Esophagus (tissue), 2 donors: ENCODE results near the gene CEACAM3. TPM values are rescaled to one million over a fixed set of nuclear protein-coding genes. Genes with fewer than 3 reads are reported as not detected.

Experiments used
- H3K27ac ChIP-seq, 2 donors: one replicate each; pipeline ENCODE4 v1.5.1; 2013; ENCODE audit warnings: low read depth in 2 of 2, mild to moderate bottlenecking in 2 of 2, inconsistent platforms in 1 of 2, low read length in 1 of 2, moderate library complexity in 1 of 2
- H3K27me3 ChIP-seq, 2 donors: one replicate each; pipeline ENCODE4 v1.6.1; 2013; ENCODE audit warnings: low read length in 2 of 2, control low read depth in 1 of 2, mild to moderate bottlenecking in 1 of 2; ENCODE audit not compliant: insufficient read depth in 2 of 2, control insufficient read depth in 1 of 2
- H3K36me3 ChIP-seq, 2 donors: one replicate each; pipeline ENCODE4 v1.6.1; 2013; ENCODE audit warnings: low read length in 1 of 2; ENCODE audit not compliant: control insufficient read depth in 2 of 2, insufficient read depth in 2 of 2
- H3K4me1 ChIP-seq, 2 donors: one replicate each; pipeline ENCODE4 v1.6.1; 2013; ENCODE audit warnings: low read length in 1 of 2; ENCODE audit not compliant: control insufficient read depth in 2 of 2, insufficient read depth in 2 of 2
- H3K4me3 ChIP-seq, 2 donors: one replicate each; pipeline ENCODE4 v1.5.1; 2013; ENCODE audit warnings: low read length in 2 of 2, mild to moderate bottlenecking in 2 of 2, low read depth in 1 of 2, moderate library complexity in 1 of 2
- H3K9me3 ChIP-seq, 2 donors: one replicate each; pipeline ENCODE4 v1.6.1; 2013; ENCODE audit warnings: mild to moderate bottlenecking in 2 of 2, low read depth in 1 of 2, low read length in 1 of 2, moderate library complexity in 1 of 2; ENCODE audit not compliant: control insufficient read depth in 2 of 2, insufficient read depth in 1 of 2
- WGBS, 2 donors: extraction: QIAGEN DNeasy Blood & Tissue Kit; methylation state at CpG; one replicate each; pipeline ENCODE4 v1.1.7; 2013; 5-methylcytosine and 5-hydroxymethylcytosine counted together
- polyA plus RNA-seq, 2 donors: library from polyadenylated mRNA; stranded (reverse); fragments of 200-250 nt; gene quantifications; one replicate each; pipeline ENCODE4 v1.2.3, GENCODE V29; 2013
- donor health status: healthy with polysubstance abuse.
- donor health status: Bipolar disorder and iron deficiency.

The CEACAM3 gene
- polyA plus RNA-seq, 2 donors: 0.76 to 3.1 TPM

DNA sequence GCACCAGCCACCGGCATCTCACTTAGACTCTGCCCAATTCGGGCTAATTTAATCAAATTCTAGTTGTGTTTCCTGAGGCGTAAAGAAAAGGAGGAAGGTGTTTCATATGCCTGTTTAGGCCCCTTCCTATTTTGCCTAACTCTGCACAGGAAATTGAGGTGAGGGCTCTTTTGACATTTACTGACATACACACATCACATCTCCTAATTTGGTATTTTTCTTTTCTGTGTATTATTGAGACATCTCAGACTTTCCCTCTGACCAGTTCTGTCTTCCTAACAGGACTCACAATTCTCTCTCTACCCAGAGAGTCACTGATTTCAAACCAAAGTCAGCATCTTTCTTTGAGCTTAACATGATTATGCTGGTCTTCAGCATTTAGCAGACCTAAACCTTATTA lies 7.9 kb downstream of the CEACAM3 start:
- WGBS, 2 donors: 81 to 90% methylated on average over 3 of the region's 3 CpGs
- Histone ChIP-seq H3K4me1 (peaks cover 0 to 6% of the 10 kb centered on the region in 2 donors), H3K4me3 (no peak overlapping the region), H3K27ac (no peak overlapping the region), H3K36me3 (no peaks in the 10 kb centered on the region), H3K27me3 (no peaks in the 10 kb centered on the region), H3K9me3 (peaks cover 2 to 3% of the 10 kb centered on the region in 2 donors)

DNA sequence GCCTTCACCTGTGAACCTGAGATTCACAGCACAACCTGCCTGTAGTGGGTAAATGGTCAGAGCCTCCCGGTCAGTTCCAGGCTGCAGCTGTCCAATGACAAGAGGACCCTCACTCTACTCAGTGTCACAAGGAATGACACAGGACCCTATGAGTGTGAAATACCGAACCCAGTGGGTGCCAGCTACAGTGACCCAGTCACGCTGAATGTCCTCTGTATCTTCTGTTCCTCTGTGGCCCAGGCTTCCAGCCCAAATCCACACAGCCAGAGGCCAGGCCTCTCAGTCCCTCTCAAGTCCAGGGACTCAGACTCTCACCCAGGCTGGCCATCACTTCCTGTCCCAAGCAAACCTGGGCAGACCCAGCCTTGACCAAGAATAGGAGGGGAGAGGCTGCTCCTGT lies 10.8 kb downstream of the CEACAM3 start:
- no peaks in the 10 kb centered on the region for H3K9me3 ChIP-seq
- no peaks in the 10 kb centered on the region for H3K36me3 ChIP-seq
- WGBS, 2 donors: 83 to 84% methylated on average over 3 of the region's 3 CpGs
- H3K4me1 ChIP-seq: no peaks in the 10 kb centered on the region
- no peak overlapping the region for H3K4me3 ChIP-seq
- H3K27ac ChIP-seq: no peak overlapping the region
- no peaks in the 10 kb centered on the region for H3K27me3 ChIP-seq

DNA sequence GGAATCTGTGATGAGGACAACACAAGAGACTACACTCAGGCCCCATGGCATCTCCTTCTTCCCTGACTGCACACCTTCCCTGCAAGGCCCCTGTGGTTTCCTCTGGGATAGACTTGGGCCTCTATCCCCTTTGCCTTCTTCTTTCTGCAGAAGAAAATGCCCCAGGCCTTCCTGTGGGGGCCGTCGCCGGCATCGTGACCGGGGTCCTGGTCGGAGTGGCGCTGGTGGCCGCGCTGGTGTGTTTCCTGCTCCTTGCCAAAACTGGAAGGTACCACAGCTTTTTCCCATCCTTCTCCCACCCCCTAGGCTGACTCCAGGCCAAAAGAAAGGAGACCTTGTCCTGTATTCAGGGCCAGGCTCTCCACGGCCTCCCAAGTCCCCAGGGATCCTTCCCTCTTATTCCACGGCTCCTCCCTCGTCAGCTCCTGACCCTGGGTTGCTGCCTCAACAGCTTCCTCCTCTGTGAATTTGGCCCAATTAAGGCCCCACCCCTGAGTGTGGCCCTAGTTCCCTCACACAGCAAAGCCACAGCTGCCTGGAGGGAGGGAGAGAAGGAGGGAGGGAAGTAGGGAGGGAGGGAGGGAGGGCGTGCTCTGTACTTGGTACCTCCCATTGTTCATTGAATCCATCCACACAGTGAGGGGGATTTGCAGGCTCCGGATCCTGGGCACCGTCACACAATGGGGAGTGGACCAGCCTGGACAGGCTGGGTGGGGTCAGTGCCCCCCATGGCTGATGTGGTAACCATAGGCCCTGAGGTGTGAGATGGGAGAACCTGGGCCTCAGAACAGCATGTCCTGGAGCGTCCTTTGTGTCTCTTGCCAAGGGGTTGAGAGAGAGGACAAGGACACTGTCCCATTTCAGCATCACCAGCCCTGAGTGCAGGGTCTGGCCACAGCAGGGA lies 12.5 kb downstream of the CEACAM3 start:
- Histone ChIP-seq H3K27me3 (no peaks in the 10 kb centered on the region), H3K27ac (no peak overlapping the region), H3K4me1 (no peaks in the 10 kb centered on the region), H3K4me3 (no peak overlapping the region), H3K9me3 (no peaks in the 10 kb centered on the region), H3K36me3 (no peaks in the 10 kb centered on the region)
- 67 to 72% methylated on average over 16 of the region's 16 CpGs for WGBS, 2 donors

DNA sequence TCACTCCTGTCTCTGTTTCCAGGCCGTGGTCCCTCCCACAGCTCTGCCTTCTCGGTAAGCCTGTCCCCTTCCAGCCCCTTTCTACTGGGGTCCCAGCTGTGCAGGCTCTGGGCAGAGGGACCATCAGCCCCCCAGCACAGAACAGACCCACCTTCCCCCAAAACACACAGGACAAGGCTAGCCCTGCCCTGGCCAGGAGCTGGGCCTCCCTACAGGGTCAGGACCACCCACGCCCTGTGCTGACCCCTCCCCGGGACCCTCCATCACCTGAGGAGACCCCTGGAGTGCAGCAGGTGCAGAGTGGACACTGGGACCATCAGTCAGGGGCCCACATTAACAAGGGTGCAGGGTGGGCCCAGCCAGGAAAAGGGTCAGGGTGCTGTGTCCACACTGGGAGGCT lies 13.9 kb downstream of the CEACAM3 start:
- Histone ChIP-seq H3K4me3 (no peak overlapping the region), H3K4me1 (no peaks in the 10 kb centered on the region), H3K27me3 (no peaks in the 10 kb centered on the region), H3K36me3 (no peaks in the 10 kb centered on the region), H3K9me3 (no peaks in the 10 kb centered on the region), H3K27ac (no peak overlapping the region)
- 47 to 50% methylated on average over 4 of the region's 4 CpGs for WGBS, 2 donors

DNA sequence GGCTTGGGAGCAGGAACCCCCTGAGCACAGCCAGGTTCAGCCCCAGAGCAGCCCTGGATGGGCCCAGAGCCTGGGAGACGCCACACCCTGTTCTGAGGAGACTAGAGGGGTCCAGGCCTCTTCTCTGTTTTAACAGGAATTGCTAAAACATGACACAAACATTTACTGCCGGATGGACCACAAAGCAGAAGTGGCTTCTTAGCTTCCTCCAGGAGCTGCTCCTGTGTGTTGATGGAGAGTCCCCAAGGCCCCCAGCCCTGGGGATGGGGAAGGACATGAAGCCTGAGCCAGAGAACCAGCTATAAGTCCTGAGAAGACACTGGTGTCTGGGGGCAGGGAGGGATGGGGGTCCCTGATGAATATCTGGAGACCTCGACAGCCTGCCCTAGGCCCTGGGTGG lies 14.6 kb downstream of the CEACAM3 start:
- no peaks in the 10 kb centered on the region for H3K27me3 ChIP-seq
- 52 to 65% methylated on average over 3 of the region's 3 CpGs for WGBS, 2 donors
- H3K27ac ChIP-seq: no peak overlapping the region
- H3K36me3 ChIP-seq: no peaks in the 10 kb centered on the region
- H3K4me3 ChIP-seq: no peak overlapping the region
- H3K4me1 ChIP-seq: no peaks in the 10 kb centered on the region
- no peaks in the 10 kb centered on the region for H3K9me3 ChIP-seq

DNA sequence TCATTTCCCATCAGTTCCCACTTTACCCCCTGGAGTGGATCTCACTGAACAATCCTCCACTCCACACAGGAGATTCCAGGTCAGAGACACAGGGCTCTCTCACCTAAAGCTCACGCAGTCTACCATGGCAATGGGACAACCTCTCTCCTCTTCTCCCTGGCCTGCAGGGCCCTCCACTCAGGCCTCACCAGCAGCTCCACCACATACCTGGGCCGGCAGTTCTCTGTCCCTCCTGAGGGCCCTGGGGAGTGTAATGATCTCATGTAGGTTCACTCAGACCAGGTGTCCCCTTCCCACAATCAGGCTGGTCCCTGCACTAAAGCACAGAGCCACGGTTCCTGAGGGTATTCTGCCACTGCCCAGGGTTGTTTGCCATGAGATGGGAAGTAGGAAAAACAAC lies 15.6 kb downstream of the CEACAM3 start:
- Histone ChIP-seq H3K4me3 (no peak overlapping the region), H3K9me3 (no peaks in the 10 kb centered on the region), H3K4me1 (no peaks in the 10 kb centered on the region), H3K27ac (no peak overlapping the region), H3K27me3 (no peaks in the 10 kb centered on the region), H3K36me3 (no peaks in the 10 kb centered on the region)
- 70 to 76% methylated on average over 3 of the region's 3 CpGs for WGBS, 2 donors

DNA sequence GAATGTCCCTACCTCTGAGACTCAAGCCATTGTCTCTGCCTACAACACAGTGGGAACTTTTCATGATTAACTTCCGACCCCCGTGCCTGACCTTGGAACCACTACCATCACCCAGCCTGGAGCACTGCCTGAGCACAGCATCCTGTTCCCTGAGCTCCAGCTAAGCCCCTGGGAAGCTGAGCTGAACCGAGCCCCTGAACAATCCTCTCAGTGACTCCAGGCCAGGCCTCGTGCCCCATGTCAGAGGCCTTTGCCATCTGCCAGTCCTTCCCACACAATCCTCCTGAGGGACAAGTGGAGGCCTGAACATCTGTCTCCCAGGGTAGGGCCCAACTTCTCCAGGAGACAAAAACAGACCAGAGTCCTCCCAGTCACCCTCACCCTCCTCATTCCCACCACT lies 17.5 kb downstream of the CEACAM3 start:
- no peaks in the 10 kb centered on the region for H3K9me3 ChIP-seq
- no peak overlapping the region for H3K4me3 ChIP-seq
- 51 to 55% methylated on average over 4 of the region's 4 CpGs for WGBS, 2 donors
- no peaks in the 10 kb centered on the region for H3K36me3 ChIP-seq
- no peak overlapping the region for H3K27ac ChIP-seq
- H3K4me1 ChIP-seq: no peaks in the 10 kb centered on the region
- no peaks in the 10 kb centered on the region for H3K27me3 ChIP-seq

DNA sequence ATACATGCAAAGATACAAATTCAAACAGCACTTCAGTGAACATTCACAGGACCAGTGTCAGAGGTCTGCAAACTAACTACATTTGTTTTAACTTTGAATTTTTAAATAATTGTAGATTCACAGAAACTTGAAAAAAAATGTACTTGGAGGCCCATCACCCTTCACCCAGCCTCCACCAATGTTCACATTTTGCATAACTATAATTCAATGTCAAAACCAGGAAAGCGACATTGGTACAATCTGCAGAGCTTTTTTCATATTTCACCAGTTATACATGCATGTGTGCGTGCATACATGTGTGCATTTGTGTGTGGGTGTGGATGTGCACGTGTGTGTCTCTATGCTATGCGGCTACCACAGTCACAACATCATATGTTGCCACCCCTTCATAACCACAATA lies 18.9 kb downstream of the CEACAM3 start:
- Histone ChIP-seq H3K4me3 (no peak overlapping the region), H3K27ac (no peak overlapping the region), H3K9me3 (no peaks in the 10 kb centered on the region), H3K36me3 (no peaks in the 10 kb centered on the region), H3K4me1 (no peaks in the 10 kb centered on the region), H3K27me3 (no peaks in the 10 kb centered on the region)
- 64 to 74% methylated on average over 4 of the region's 4 CpGs for WGBS, 2 donors

DNA sequence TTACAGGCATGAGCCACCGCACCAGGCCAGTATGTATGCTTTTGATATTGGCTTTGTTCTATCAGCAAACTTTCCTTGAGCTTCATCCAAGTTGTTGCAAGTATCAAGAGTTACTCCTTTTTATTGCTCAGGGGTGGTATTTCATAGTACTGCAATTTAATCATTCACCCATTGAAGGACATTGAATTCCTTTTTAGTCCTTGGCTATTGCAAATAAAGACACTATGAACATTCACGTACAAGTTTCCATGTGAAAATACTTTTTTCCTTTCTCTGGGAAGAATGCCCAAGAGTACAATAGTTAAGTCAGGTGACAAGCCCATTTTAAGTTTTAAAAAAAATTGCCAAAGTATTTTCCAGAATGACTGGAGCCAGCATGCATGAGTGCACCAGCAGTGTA lies 20.4 kb downstream of the CEACAM3 start:
- Histone ChIP-seq H3K4me3 (no peak overlapping the region), H3K9me3 (no peaks in the 10 kb centered on the region), H3K27me3 (no peaks in the 10 kb centered on the region), H3K36me3 (no peaks in the 10 kb centered on the region), H3K27ac (no peak overlapping the region), H3K4me1 (no peaks in the 10 kb centered on the region)
- 35 to 45% methylated on average over 2 of the region's 2 CpGs for WGBS, 2 donors
